SK-N-SH (cell line): ENCODE measurements around the gene WWTR1. TPM values are rescaled to one million over a fixed set of nuclear protein-coding genes. Genes with fewer than 3 reads are reported as not detected.

Source experiments
- CTCF ChIA-PET: fragments of 300-600, 350-600 bp; formaldehyde crosslinking; extraction: SDS; loops from one replicate; lab custom pipeline; 2021; lab: Yijun Ruan, JAX
- POLR2A ChIA-PET: fragments of 350-600 bp; sonication (Branson Sonifier 250); formaldehyde crosslinking; extraction: SDS; loops from one replicate; lab custom pipeline; 2020; ENCODE audit warnings: antibody characterized with exemption, inconsistent platforms; lab: Yijun Ruan, JAX
- DNase-seq: peaks from one replicate; pipeline ENCODE4 v3.0.0; 2012
- H2AFZ ChIP-seq: fragments of 200-600 bp; sonication (generic); 2 replicates; pipeline ENCODE4 v1.8.1; 2016; ENCODE audit warnings: antibody characterized with exemption, mild to moderate bottlenecking, low read depth
- H3F3A ChIP-seq: fragments of 200-600 bp; sonication (generic); replicated peaks from 2 replicates; pipeline ENCODE3; 2016; ENCODE audit warnings: antibody characterized with exemption, mild to moderate bottlenecking; ENCODE audit not compliant: insufficient read depth
- H3K27ac ChIP-seq, 2 experiments: fragments of 200-500 bp in 1 of 2; fragments of 200-600 bp in 1 of 2; sonication (Bioruptor generic) in 1 of 2; sonication (generic), shearing (Covaris generic) in 1 of 2; 2 replicates each; pipeline versions ENCODE4 v1.5.1 to v1.6.1; 2014 to 2016; ENCODE audit warnings: low read depth in 2 of 2, inconsistent platforms in 1 of 2, low read length in 1 of 2, mild to moderate bottlenecking in 1 of 2, mixed read lengths in 1 of 2
- H3K27me3 ChIP-seq: fragments of 200-600 bp; sonication (generic), shearing (Covaris generic); 2 replicates; pipeline ENCODE4 v1.6.1; 2016; ENCODE audit warnings: mixed run types; ENCODE audit not compliant: insufficient read depth
- H3K36me3 ChIP-seq, 2 experiments: fragments of 200-500 bp in 1 of 2; fragments of 200-600 bp in 1 of 2; sonication (Bioruptor generic) in 1 of 2; sonication (generic) in 1 of 2; replicated peaks in 1 of 2; 2 replicates each; pipeline versions ENCODE3 to v1.5.1; 2014 to 2016; ENCODE audit warnings: low read length in 1 of 2, mild to moderate bottlenecking in 1 of 2; ENCODE audit not compliant: insufficient read depth in 2 of 2, control insufficient read depth in 1 of 2
- H3K4me1 ChIP-seq, 2 experiments: fragments of 200-500 bp in 1 of 2; fragments of 200-600 bp in 1 of 2; sonication (Bioruptor generic) in 1 of 2; sonication (generic), shearing (Covaris generic) in 1 of 2; 2 replicates each; pipeline versions ENCODE4 v1.5.1 to v1.6.1; 2014 to 2016; ENCODE audit warnings: low read depth in 1 of 2, low read length in 1 of 2, mixed run types in 1 of 2; ENCODE audit not compliant: insufficient read depth in 2 of 2, control insufficient read depth in 1 of 2
- H3K4me2 ChIP-seq: fragments of 200-600 bp; sonication (generic), shearing (Covaris generic); 2 replicates; pipeline ENCODE4 v1.6.1; 2017; ENCODE audit warnings: mixed run types
- H3K4me3 ChIP-seq, 2 experiments: fragments of 200-500 bp in 1 of 2; fragments of 200-600 bp in 1 of 2; sonication (Bioruptor generic) in 1 of 2; sonication (generic), shearing (Covaris generic) in 1 of 2; 2 replicates each; pipeline versions ENCODE4 v1.5.1 to v1.8.1; 2014 to 2016; ENCODE audit warnings: low read depth in 2 of 2, inconsistent platforms in 1 of 2, low read length in 1 of 2, mild to moderate bottlenecking in 1 of 2, mixed read lengths in 1 of 2, moderate library complexity in 1 of 2
- H3K79me2 ChIP-seq: fragments of 200-600 bp; sonication (generic); 2 replicates; pipeline ENCODE4 v1.8.1; 2017; ENCODE audit warnings: mild to moderate bottlenecking; ENCODE audit not compliant: insufficient read depth
- H3K9ac ChIP-seq: fragments of 200-600 bp; sonication (generic); 2 replicates; pipeline ENCODE4 v1.6.1; 2017; ENCODE audit warnings: mixed run types
- H3K9me2 ChIP-seq: fragments of 200-600 bp; sonication (generic); 2 replicates; pipeline ENCODE4 v1.6.1; 2017; ENCODE audit warnings: mixed run types
- H3K9me3 ChIP-seq: fragments of 200-600 bp; sonication (generic); 2 replicates; pipeline ENCODE4 v1.6.1; 2017; ENCODE audit warnings: mixed run types, mild to moderate bottlenecking, moderate library complexity
- H4K20me1 ChIP-seq: fragments of 200-600 bp; sonication (generic); 2 replicates; pipeline ENCODE4 v1.6.1; 2017; ENCODE audit warnings: mild to moderate bottlenecking, mixed run types; ENCODE audit not compliant: insufficient read depth
- FOSL2 ChIP-seq: IDR thresholded peaks from 2 replicates; pipeline ENCODE4 v1.4.0; 2012; ENCODE audit warnings: low read depth, mild to moderate bottlenecking, moderate library complexity, borderline replicate concordance
- FOXM1 ChIP-seq: IDR thresholded peaks from 2 replicates; pipeline ENCODE4 v1.4.0; 2012; ENCODE audit warnings: low read depth, mild to moderate bottlenecking
- GABPA ChIP-seq: IDR thresholded peaks from 2 replicates; pipeline ENCODE4 v1.4.0; 2012; ENCODE audit warnings: low read depth, mild to moderate bottlenecking
- GATA2 ChIP-seq: sonication (generic); formaldehyde crosslinking; IDR thresholded peaks from 2 replicates; pipeline ENCODE4 v1.5.0; 2020; ENCODE audit warnings: mild to moderate bottlenecking, missing genetic modification reagents
- MEF2A ChIP-seq: IDR thresholded peaks from 2 replicates; pipeline ENCODE4 v1.4.0; 2012; ENCODE audit warnings: low read depth, borderline replicate concordance
- NRF1 ChIP-seq: IDR thresholded peaks from 2 replicates; pipeline ENCODE4 v1.6.1; 2012; ENCODE audit warnings: low read depth, mild to moderate bottlenecking, low read length
- POLR2AphosphoS5 ChIP-seq: IDR thresholded peaks from 2 replicates; pipeline ENCODE4 v1.6.1; 2012; ENCODE audit warnings: low read depth, low read length
- RCOR1 ChIP-seq: fragments of 150-350 bp; IDR thresholded peaks from 2 replicates; pipeline ENCODE4 v1.6.1; 2017; ENCODE audit warnings: antibody characterized with exemption, low read length
- RFX5 ChIP-seq: IDR thresholded peaks from 2 replicates; pipeline ENCODE4 v1.6.1; 2012; ENCODE audit warnings: mild to moderate bottlenecking, improper control_type of control experiment, low read length
- RXRA ChIP-seq: IDR thresholded peaks from 2 replicates; pipeline ENCODE4 v1.4.0; 2012; ENCODE audit warnings: low read depth, mild to moderate bottlenecking, borderline replicate concordance
- SIN3A ChIP-seq: IDR thresholded peaks from 2 replicates; pipeline ENCODE4 v1.6.1; 2012; ENCODE audit warnings: low read depth, mild to moderate bottlenecking, low read length, moderate library complexity, borderline replicate concordance
- SMC3 ChIP-seq: IDR thresholded peaks from 2 replicates; pipeline ENCODE4 v1.6.1; 2012; ENCODE audit warnings: low read depth, low read length, improper control_type of control experiment
- TAF1 ChIP-seq: IDR thresholded peaks from 2 replicates; pipeline ENCODE4 v1.6.1; 2012; ENCODE audit warnings: low read depth, mild to moderate bottlenecking, low read length, moderate library complexity, borderline replicate concordance
- TCF12 ChIP-seq: IDR thresholded peaks from 2 replicates; pipeline ENCODE4 v1.4.0; 2012
- YY1 ChIP-seq: IDR thresholded peaks from 2 replicates; pipeline ENCODE4 v1.4.0; 2012; ENCODE audit warnings: low read depth, mild to moderate bottlenecking
- WGBS: methylation state at CpG from one replicate; pipeline ENCODE4 v1.1.6; 2017; ENCODE audit warnings: low lambda C conversion rate; 5-methylcytosine and 5-hydroxymethylcytosine counted together
- polyA plus RNA-seq, 3 experiments: library from polyadenylated mRNA; depleted of rRNA; stranded (reverse); fragments of >200 nt; gene quantifications; 2 replicates each; pipeline ENCODE4 v1.2.3, GENCODE V29; 2012
- TF ChIP-seq, protein P1 (sequence below): fragments of 200-600 bp; sonication (generic); IDR thresholded peaks from 2 replicates; pipeline ENCODE4 v1.6.1; 2017; ENCODE audit warnings: antibody characterized with exemption, mild to moderate bottlenecking, moderate library complexity
- TF ChIP-seq, protein P2 (sequence below): IDR thresholded peaks from 2 replicates; pipeline ENCODE4; 2012
- TF ChIP-seq, protein P3 (sequence below): IDR thresholded peaks from 2 replicates; pipeline ENCODE4 v1.6.1; 2012; ENCODE audit warnings: mild to moderate bottlenecking, low read depth, low read length, moderate library complexity
- TF ChIP-seq, protein P4 (sequence below): IDR thresholded peaks from 2 replicates; pipeline ENCODE4 v1.4.0; 2012; ENCODE audit warnings: low read depth
- TF ChIP-seq, protein P5 (sequence below): fragments of 150-350 bp; IDR thresholded peaks from 2 replicates; pipeline ENCODE4 v1.6.1; 2016; ENCODE audit warnings: mild to moderate bottlenecking, low read depth, low read length

The WWTR1 gene
- polyA plus RNA-seq, 1 of the 3 experiments (the other 2 are of a cell fraction), result 60.6 TPM

DNA sequence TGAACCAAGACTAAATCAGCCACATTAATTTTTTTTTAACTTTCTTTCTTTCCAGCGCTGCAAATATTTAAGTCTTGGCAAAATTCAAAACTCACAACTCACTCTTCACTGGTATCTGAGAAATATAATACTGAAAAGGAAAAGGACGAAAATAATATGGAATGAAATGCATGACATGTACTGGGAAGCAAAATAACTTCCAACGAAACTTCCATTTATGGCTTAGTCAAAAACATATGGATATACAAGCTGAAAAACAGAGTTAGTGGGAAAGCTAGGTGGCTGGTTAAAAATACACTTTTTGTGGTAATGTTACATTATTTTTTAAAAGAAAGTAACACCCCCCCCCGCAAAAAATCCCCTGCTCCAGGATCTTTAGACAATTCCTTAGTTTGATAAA, 97.2 kb downstream of the WWTR1 start:
- no peaks in the 10 kb centered on the region for H3K9me2 ChIP-seq
- H3K27me3 ChIP-seq, result no peaks in the 10 kb centered on the region
- CTCF ChIA-PET, result interaction anchor here (0.7 to 1.2 kb wide), 2 partner anchors 153 to 157 kb away, joined by 5 read pairs; no protein-coding TSS in a partner anchor
- no peak overlapping the region for H2AFZ ChIP-seq
- POLR2A ChIA-PET, result no interaction called here
- peaks cover 0 to 6% of the 10 kb centered on the region in 2 experiments for H3K36me3 ChIP-seq
- H4K20me1 ChIP-seq, result no peaks in the 10 kb centered on the region
- H3K27ac ChIP-seq, result no peak overlapping the region
- no peak for DNase-seq
- H3K4me3 ChIP-seq, result no peak overlapping the region
- H3K79me2 ChIP-seq, result peaks cover 77% of the 10 kb centered on the region
- TF ChIP-seq NRF1 (no peak), FOXM1 (no peak), GATA2 (CRISPR knock-in tag) (no peak), RCOR1 (no peak), MEF2A (no peak), RXRA (no peak), GABPA (no peak), SIN3A (no peak), SMC3 (no peak), TCF12 (no peak), TAF1 (no peak), FOSL2 (no peak), RFX5 (no peak), POLR2AphosphoS5 (no peak), YY1 (no peak)
- TF ChIP-seq, protein P1, sequence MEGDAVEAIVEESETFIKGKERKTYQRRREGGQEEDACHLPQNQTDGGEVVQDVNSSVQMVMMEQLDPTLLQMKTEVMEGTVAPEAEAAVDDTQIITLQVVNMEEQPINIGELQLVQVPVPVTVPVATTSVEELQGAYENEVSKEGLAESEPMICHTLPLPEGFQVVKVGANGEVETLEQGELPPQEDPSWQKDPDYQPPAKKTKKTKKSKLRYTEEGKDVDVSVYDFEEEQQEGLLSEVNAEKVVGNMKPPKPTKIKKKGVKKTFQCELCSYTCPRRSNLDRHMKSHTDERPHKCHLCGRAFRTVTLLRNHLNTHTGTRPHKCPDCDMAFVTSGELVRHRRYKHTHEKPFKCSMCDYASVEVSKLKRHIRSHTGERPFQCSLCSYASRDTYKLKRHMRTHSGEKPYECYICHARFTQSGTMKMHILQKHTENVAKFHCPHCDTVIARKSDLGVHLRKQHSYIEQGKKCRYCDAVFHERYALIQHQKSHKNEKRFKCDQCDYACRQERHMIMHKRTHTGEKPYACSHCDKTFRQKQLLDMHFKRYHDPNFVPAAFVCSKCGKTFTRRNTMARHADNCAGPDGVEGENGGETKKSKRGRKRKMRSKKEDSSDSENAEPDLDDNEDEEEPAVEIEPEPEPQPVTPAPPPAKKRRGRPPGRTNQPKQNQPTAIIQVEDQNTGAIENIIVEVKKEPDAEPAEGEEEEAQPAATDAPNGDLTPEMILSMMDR, result no peak
- TF ChIP-seq, protein P2, sequence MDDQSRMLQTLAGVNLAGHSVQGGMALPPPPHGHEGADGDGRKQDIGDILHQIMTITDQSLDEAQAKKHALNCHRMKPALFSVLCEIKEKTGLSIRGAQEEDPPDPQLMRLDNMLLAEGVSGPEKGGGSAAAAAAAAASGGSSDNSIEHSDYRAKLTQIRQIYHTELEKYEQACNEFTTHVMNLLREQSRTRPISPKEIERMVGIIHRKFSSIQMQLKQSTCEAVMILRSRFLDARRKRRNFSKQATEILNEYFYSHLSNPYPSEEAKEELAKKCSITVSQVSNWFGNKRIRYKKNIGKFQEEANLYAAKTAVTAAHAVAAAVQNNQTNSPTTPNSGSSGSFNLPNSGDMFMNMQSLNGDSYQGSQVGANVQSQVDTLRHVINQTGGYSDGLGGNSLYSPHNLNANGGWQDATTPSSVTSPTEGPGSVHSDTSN, result no peak
- TF ChIP-seq, protein P3, sequence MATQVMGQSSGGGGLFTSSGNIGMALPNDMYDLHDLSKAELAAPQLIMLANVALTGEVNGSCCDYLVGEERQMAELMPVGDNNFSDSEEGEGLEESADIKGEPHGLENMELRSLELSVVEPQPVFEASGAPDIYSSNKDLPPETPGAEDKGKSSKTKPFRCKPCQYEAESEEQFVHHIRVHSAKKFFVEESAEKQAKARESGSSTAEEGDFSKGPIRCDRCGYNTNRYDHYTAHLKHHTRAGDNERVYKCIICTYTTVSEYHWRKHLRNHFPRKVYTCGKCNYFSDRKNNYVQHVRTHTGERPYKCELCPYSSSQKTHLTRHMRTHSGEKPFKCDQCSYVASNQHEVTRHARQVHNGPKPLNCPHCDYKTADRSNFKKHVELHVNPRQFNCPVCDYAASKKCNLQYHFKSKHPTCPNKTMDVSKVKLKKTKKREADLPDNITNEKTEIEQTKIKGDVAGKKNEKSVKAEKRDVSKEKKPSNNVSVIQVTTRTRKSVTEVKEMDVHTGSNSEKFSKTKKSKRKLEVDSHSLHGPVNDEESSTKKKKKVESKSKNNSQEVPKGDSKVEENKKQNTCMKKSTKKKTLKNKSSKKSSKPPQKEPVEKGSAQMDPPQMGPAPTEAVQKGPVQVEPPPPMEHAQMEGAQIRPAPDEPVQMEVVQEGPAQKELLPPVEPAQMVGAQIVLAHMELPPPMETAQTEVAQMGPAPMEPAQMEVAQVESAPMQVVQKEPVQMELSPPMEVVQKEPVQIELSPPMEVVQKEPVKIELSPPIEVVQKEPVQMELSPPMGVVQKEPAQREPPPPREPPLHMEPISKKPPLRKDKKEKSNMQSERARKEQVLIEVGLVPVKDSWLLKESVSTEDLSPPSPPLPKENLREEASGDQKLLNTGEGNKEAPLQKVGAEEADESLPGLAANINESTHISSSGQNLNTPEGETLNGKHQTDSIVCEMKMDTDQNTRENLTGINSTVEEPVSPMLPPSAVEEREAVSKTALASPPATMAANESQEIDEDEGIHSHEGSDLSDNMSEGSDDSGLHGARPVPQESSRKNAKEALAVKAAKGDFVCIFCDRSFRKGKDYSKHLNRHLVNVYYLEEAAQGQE, result no peak
- TF ChIP-seq, protein P4, sequence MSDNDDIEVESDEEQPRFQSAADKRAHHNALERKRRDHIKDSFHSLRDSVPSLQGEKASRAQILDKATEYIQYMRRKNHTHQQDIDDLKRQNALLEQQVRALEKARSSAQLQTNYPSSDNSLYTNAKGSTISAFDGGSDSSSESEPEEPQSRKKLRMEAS, result no peak
- TF ChIP-seq, protein P5, sequence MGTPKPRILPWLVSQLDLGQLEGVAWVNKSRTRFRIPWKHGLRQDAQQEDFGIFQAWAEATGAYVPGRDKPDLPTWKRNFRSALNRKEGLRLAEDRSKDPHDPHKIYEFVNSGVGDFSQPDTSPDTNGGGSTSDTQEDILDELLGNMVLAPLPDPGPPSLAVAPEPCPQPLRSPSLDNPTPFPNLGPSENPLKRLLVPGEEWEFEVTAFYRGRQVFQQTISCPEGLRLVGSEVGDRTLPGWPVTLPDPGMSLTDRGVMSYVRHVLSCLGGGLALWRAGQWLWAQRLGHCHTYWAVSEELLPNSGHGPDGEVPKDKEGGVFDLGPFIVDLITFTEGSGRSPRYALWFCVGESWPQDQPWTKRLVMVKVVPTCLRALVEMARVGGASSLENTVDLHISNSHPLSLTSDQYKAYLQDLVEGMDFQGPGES, result no peak
- H3K9me3 ChIP-seq, result no peaks in the 10 kb centered on the region
- no peak overlapping the region for H3K4me2 ChIP-seq
- 95% methylated on average over 4 of the region's 4 CpGs for WGBS
- peaks cover 3 to 11% of the 10 kb centered on the region in 2 experiments; a peak in 3 of 4 replicates for H3K4me1 ChIP-seq
- H3K9ac ChIP-seq, result no peak overlapping the region
- H3F3A ChIP-seq, result peaks cover 7% of the 10 kb centered on the region
